ENCODE measurements around the gene C1orf159.
A peak's percentile ranks its signal among the peaks of the same experiment; 100 is the strongest.
"Not testable (repeated sequence)": the region's sequence is repeated elsewhere in the genome, so short reads cannot be mapped to it uniquely, and the experiment has no call there.

Gene C1orf159

DNA sequence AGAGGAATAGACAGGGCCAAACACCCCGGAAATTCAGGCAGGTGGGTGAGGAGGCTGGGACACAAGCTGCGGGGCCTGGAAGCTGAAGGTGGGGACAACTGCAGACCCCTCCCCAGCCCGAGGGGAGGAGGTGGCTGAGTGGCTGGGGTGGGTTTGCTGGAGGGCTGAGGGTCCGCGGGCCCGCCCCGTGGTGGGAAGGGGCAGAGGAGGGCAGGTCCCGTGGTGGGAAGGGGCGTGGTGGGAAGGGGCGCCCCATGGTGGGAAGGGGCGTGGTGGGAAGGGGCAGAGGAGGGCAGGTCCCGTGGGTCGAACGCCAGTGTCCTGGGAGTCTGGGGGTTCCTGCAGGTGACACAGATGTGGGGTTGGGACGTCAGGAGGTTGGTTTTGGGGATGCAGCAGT, 33.5 kb upstream of the C1orf159 start:
- no peak for DNase-seq (ENCODE audit: low read depth, low spot score)

DNA sequence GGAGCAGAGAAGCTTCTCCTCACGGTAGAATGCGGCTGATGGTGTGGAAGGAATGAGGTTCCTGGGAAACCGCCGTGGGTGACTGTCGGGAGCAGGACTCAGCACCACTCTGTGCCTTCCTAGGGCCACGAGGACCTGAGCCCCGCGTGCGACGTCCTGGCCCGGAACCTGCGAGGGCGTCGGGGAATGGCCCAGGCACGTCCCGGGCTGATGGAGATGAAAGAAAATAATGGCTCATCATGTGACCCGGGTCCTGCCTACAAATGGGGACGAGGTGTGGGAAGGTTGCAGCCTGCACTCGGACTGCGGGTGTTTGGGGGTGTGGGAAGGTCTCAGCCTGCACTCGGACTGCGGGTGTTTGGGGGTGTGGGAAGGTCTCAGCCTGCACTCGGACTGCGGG, 32.7 kb upstream of the C1orf159 start:
- no peak for DNase-seq (ENCODE audit: low read depth, low spot score)

DNA sequence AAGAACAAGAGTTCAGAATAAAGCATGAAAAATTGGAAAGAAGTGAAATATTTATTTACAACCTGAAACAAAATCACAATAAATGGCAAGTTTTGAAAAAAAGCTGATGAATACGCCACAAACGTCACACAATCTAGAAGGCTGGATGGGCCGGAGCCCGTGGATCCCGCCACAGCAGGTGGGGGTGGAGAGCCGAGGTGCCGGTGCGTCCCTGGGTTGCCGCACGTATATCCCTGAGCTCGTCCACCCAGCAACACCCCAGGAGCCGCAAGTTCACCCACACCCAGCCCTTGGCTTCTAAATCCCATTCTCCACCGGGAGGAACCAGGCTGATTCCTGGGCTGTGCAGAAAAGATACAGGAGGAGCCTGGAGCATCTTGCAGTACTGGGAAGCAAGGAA, 32.2 kb upstream of the C1orf159 start:
- no peak for DNase-seq (ENCODE audit: low read depth, low spot score)

DNA sequence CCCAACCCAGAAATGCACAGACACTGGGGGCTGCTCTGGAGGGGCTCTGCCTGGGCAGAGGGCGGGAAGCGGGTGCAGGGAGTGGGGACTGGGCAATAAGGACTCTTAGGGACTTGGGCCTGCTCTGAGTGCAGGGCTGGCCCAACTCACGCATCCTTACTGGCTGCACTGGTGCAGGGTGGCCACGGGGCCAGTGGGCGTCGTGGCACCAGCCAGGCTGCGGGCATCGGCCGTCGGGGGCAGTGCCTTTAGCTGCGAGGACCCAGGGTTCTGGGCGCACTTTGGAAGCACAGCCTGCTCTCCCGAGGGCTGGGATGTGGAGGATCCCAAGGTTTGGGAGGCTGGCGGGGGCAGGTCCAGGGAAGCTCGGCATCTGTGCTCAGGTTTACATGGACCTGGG, 30.7 kb upstream of the C1orf159 start:
- no peak for DNase-seq (ENCODE audit: low read depth, low spot score)

DNA sequence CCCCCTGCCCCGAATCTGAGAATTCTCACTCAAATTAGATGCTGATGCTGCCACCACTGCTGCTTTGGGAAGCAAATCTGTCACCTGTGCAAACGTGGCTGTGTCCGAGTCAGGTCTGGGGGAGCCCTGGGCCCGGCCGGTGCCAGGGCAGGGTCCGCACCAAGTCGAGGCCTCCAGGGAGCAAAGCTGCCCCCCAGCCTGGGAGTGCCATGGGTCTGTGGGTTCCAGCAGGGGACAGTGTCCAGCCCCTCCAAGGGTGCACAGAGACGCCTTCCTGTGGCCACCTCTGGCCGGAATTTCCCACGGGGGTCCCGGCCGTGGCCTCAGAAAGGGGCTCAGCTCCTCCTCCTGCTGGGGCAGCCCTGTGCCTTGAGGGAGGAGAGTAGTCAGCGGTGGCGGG, 30.1 kb upstream of the C1orf159 start:
- no peak for DNase-seq (ENCODE audit: low read depth, low spot score)

DNA sequence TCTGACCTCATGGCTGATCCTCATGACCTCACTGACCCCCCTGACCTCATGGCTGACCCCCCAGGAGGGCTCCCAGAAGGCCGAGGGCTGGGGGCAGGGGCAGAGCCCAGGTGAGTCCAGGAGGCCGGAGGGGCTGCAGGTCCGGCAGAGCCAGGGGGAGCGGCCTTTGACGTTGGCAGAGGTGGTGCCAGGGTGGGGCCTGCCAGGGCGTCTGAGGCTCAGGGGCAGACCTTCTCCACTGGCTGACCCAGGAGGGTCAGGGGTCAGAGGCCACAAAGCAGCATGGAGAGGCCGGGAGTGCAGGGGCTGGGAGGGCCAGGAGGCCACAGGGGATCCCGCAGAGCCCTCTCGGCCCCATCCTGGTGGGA, 29.6 kb upstream of the C1orf159 start:
- no peak for DNase-seq (ENCODE audit: low read depth, low spot score)

DNA sequence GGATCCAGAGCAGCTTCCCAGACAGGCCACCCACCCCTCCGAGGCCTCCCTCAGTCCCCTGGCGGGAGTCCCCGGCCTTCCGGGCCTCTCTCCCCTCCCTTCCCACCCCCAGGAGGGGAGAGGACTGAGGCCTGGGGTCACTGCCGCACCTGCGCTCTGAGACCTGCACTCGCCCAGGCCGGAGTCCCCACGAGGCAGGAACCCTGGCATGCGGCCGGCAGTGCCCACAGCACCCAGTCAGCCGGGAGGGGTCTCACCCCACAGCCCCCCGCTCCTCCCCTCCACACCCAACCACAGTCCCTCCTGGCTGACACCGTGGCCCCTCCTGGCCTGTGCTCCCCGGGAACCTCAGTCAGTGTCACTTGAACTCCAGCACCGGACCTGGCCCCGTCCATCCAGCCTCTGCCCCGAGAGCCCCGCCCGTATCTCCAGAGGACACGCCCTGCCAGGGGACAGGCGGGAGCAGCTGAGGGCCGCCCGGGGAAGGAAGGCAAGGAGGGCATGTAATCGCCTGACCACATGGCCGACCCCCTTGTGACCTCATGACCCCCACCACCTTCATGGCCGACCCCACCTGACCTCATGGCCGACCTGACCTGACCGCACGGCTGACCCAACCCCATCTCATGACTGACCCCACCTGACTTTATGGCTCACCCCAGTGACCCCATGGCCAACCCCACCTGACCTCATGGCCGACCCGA, 29.1 kb upstream of the C1orf159 start:
- DNase-seq (ENCODE audit: low read depth, low spot score) = no peak

DNA sequence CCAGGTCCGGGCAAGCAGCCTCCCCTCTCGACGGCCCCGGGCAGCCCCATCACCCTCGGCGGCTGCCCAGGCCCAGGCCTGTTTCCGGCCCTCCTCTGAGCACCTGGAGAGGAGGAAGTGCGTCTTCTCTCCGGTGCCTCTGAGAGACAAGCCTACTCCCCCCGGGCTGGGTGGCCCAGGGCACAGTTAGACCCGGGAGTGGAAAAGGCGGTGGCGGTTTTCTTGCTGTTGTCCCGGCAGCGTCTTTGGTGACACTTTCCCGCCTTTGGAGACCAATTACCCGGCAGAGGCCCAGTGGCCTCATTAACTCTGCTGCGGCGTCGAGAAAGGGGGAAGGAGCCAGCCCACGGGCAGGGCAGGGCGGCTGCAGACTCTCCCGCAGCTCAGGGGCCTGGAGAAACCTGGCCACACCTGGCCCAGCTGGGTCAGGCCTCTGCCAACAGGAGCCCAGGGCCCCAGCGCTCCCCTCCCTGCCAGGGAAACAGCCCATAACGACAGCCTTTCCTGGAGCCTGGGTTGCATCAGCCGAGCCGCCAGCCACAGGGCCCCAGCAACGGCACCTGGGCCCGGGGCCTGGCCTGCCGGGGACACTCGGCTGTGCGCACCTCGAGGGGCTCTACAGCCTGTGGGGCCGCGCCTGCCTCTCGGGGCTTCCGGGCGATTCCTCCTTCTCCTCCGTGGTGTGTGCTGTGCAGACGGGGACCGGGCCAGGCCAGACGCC, 28.4 kb upstream of the C1orf159 start:
- DNase-seq (ENCODE audit: low read depth, low spot score) = no peak

DNA sequence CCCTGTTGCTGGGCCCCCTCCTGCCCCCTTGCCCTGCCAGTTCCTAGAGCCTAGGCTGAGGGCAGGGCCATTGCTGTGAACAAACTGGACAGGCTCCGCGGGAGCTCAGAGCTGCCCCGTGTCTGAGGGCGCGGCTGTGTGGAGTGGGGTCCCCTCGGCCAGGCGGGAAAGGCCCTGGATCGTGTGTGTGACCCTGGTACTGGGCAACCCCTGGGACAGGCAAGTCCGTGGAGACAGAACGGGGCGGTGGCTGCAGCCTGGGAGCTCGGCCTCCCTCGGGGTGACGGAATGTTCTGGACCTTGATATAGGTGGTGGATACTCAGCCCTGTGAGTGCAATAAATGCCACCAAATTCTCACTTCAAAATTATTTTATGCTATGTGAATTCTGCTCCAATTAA, 27.7 kb upstream of the C1orf159 start:
- no peak for DNase-seq (ENCODE audit: low read depth, low spot score)

DNA sequence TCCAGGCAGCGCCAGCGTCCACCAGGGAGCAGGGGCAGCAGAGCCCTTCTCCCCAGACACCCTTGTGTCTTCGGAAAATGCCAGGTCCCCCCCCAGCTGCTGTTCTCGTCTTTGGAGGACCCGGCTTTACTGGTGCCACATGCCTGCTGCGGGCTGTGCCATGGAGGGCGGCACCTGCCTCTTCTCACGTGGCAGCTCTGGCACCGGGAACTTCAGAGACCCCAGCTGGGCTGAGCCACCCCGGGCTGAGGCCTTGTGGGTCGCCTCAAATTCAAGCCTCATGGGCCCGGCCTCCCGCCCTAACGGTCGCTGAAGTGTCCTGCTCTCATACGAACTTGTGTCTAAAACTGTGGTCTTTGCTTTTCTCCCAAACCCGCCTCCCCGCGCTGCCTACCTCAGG, 27.0 kb upstream of the C1orf159 start:
- DNase-seq (ENCODE audit: low read depth, low spot score) = no peak

DNA sequence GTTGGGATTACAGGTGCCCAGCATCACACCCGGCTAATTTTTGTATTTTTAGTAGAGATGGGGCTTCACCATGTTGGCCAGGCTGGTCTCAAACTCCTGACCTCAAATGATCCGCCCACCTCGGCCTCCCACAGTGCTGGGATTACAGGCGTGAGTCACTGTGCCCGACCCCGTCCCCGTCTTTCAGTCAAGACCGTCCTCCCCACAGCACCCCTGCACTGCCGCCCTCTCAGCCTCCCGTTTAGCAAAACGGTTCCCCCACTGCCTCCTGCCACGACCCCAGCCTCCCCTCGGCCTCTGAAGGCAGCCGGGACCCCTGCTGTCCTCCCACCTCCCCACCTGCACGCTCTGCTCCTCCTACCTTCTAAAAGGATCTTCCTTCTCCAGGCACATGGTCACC, 26.5 kb upstream of the C1orf159 start:
- DNase-seq (ENCODE audit: low read depth, low spot score) = not testable (repeated sequence)

DNA sequence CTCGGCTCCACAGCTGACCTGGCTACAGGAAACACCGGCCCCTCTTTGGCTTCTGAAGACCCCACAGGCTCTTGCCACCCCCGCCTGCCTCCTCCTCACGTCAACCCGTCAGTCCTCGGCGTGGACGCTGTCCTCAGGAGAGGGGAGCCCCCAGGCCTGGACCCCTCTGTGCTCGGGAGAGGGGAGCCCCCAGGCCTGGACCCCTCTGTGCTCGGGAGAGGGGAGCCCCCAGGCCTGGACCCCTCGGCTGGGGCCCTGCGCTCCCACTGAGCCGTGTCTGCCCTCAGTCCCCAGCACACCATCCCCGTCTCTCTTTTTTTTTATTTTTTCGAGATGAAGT, 26.0 kb upstream of the C1orf159 start:
- no peak for DNase-seq (ENCODE audit: low read depth, low spot score)

DNA sequence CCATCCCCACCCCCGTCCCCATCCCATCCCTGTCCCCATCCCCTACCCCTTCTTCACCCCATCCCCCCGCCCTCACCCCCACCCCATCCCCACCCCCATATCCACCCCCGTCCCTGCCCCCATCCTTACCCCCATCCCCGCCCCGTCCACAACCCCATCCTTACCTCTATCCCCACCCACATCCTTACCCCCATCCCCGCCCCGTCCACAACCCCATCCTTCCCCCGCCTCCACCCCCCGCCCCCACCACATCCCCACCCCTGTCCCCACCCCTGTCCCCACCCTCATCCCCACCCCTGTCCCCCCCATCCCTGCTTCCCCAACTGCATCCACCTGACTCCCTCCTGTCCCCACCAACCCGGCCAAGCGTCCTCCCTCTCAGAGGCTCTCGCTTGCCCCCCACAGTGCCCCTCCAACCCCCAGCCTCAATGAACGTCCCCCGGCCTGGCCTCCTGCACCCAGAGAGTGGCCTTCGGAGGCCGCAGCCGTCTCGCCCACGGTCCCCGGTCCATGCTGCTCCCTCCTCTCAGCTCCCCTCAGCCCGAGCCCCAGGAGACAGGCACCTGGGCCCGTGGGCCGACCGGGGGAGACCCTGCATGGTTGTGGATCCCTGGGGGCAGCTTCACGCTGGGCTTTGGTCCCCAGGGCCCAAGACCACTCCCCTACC, 25.5 kb upstream of the C1orf159 start:
- DNase-seq (ENCODE audit: low read depth, low spot score) = no peak

DNA sequence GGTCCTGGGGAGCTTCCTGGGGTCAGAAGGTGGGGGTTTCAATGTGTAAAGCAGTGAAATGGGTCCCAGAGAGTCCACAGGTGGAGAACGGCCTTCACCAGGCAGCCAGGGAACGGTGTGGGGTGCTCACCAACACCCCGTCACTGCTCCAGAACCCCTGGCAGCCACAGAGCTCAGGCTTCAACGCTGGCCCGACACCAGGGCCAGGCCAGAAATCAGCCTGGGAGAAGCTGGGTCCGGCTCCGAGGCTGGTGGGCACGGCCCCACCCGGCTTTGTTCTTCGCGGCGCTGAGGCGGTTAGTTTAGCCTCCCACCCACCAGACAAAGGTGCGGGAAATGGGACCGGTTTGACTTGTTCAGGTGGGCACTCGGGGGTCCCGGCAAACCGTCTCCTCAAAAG, 24.8 kb upstream of the C1orf159 start:
- DNase-seq (ENCODE audit: low read depth, low spot score) = no peak

DNA sequence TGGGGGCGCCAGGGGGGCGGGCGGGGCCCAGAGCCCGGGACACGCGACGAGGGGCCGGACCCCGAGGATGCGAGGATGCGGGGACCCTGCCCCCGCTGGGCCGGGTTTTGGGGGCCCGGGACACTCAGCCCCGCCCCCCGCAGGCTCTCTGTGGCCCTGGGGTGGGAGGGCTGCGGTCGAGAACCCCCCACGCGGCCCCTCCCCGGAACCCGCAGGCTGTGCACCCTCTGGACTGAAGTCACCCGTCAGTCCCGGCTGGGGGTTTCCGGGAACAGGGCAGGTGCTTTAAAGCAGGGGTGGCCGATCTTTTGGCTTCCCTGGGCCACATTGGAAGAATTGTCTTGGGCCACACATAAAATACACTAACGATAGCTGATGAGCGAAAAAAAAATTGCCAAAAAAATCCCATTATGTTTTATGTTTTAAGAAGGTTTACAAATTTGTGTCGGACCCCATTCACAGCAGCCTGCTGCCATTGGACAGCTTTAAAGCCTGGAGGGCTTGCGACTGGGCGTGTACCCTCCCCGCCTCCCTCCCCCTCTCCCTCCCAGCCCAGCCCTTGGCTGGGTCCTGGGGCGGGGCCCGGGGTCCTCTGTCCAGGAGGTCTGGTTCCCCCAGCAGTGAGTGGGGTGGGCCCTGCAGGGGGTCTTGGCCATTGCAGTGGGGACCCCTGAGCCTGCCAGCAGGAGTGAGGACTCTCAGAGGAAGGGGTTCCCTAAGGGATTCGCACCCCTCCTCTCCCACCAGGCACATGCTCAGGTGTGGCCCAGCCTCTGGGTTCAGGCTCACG, 21.6 kb upstream of the C1orf159 start:
- no peak for DNase-seq (ENCODE audit: low read depth, low spot score)

DNA sequence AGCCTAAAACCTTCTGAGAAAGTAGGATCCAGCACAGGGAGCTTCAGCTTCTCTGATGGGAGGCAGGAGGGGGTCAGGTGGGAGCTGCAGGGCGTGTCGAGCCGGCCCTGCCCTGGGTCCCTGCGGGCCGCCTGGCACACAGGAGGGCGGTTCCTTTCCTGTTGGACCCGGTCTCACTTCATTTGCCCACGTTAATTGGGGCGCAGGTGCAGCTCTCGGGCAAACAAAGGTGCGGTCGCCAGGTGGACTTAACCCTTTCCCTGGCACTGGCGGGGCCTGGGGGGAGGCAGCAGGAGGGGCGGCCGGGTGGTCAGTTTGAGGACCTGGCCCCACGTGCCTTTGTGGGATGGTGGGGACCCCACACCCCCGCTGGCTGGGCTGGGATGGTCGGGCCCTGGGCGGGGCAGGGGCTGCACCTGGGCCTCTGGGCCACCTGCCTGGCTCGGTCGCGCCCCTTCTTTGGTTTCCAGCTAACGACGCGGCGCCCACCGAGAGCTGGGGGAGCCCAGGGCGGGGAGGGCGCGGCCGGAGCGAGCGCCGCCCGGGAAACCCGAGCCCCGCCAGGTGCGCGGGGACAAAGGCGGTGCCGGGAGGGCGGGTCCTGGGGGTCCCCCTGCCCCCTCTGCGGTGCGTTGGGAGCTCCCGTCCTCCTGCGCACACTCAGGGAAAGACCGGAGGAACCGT, 20.8 kb upstream of the C1orf159 start:
- DNase-seq (ENCODE audit: low read depth, low spot score) = no peak

DNA sequence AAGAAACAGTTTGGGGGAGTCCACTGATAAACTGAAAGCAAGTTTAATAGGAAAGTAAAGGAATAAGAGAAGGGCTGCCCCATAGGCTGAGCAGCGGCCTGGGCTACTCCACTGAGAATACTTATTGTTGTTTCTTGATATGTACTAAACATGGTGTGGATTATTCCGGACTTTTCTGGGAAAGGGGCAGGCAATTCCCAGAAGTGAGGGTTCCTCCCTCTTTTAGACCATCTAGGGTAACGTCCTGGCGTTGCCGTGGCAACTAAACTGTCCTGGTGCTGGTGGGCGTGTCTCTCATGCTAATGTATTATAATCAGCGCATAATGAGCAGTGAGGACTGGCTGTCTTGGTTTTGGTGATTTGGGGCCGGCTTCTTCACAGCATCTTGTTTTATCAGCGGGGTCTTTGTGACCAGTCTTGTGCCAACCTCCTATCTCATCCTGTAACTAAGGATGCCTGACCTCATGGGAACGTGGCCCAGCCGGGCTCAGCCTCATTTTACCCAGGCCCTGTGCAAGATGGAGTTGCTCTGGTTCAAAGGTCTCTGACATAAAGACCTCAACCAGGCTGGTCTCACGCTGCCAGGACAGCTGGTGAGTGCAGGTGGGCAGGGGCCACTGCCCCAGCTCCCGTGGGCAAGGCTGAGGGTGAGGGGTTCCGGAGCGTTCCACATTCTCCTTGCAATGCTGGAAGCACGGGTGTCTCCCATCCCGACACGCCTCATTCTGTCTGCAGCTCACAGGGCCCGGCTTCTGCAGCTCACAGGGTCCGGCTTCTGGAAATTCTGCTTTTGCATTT, 19.6 kb upstream of the C1orf159 start:
- no peak for DNase-seq (ENCODE audit: low read depth, low spot score)

DNA sequence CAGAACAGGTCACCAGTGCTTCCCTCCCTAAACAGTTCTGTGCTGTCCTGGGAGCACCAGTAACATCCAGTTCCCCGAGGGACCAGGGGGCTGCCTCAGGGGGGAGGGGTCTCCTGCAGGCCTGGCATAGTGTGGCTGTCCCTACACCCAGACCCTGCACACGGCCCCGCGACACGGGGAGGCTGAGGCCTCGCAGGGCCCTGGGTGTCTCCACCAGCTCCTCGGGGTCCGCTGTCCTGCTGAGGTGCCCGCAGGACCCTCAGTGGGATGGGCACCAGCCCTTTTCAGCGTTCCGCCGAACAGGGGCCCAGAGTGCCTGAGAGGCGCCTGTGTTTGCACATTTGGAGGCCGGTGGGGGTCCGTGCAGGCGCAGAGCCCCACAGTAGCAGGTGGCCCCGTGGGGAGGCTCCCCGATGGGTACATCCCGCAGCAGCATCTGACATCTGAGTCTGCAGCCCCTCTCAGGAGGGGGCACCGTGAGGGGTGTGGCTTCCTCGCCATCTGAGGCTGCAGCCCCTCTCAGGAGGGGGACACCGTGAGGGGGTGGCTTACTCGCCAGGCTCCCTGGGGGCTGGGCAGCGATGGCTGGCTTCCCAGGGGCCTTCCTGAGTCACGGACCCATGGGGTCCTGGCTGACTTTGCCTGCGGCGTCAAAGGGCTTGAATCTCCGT, 18.5 kb upstream of the C1orf159 start:
- DNase-seq (ENCODE audit: low read depth, low spot score) = no peak

DNA sequence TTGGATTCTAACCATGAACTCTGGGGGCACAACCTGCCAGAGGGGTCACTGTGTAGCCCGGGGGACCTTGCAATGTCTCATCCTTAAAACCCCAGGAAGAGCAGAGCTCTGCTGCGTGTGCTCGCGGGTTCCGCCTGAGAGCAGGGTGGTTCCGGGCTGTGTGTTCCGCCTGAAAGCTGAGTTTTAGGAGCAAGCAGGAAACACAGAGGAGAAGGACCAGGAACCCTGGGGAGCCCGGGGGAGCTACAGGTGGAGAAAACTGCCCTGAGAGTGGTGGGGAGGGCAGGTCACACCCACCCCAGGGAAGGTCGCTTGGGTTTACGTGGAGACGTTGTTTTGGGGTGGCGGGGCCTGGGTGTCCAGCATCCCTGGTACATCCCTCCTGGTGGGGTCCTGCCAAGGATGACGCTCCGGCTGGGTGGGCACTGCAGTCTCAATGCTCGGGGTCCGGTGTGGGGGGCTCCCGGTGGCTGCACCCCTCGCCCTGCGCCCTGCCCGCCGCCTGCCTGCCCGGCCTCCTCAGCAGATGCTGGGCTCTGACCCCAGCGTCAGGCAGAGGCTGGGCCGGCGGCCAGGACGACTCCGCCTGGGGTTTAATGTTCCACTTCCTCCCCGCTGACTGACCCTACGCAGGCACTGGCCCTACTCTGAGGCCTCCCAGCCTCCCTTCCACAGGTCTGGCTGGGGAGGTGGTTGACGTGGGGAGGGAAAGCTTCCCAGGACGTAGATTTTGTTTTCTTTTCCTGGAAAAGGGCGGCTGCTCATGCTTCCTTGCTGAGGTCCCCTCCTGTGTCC, 17.3 kb upstream of the C1orf159 start:
- peak; percentile 60 for DNase-seq (ENCODE audit: low read depth, low spot score)

All from brain pericyte (primary cell).